GM18499 (cell line): ENCODE measurements around the gene HIVEP3.
"Not testable (repeated sequence)": the region's sequence is repeated elsewhere in the genome, so short reads cannot be mapped to it uniquely, and the experiment has no call there.

Experiments used
- ATAC-seq: cut with Tn5 transposase; IDR thresholded peaks from one replicate; pipeline ENCODE4 v1.9.1; 2021; ENCODE audit warnings: moderate number of reproducible peaks; ENCODE audit not compliant: insufficient read depth, unreplicated experiment

Gene HIVEP3

DNA sequence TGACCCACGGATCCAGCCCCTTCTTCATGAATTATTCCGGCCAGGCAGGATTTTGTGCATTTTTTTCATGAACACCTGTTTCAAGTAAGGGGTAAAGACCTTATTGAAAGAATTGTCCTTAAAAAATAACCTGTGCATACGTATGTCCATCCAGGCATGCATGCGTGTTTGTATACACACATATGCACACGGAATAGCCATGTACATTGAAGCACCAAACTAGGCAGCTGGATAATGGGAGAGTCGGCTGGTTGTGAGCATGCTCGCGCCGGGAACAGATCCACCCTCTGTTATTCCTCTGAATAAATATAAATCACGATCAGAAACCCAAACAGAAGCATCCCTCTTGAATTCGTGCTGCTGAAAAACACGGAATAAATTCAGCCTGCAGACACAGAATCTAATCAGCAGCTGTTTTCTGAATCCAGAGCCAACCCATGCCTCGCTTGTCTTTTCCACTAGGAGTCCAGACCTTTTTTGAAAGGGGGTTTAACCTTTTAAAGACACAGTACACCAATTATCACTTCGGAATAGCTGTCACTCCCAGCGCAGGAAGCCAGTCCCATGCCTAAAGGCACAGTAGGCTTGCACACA, at the start of gene HIVEP3:
Gene HIVEP3 (minus strand): TSS at position 473 of the 594 bp plus-strand sequence.
- ATAC-seq: no peak

DNA sequence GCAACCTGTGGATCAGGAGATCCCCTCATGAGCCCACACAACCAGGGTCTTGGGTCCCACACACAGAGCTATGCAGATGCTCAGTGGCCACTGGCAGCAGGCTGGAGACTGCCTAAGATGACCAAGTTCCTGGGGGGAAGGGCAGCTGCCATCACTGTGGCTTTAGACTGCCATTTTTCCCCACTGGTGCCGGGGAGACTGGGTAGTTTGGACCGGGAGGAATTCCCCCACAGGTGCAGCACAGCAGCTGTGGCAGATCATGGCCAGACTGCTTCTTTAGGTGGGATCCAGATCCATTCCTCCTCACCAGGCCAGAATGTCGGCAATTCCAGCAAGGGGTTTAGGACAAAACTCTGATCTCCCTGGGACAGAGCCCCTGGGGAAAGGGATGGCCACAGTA, 45.7 kb upstream of the HIVEP3 start:
- no peak for ATAC-seq

DNA sequence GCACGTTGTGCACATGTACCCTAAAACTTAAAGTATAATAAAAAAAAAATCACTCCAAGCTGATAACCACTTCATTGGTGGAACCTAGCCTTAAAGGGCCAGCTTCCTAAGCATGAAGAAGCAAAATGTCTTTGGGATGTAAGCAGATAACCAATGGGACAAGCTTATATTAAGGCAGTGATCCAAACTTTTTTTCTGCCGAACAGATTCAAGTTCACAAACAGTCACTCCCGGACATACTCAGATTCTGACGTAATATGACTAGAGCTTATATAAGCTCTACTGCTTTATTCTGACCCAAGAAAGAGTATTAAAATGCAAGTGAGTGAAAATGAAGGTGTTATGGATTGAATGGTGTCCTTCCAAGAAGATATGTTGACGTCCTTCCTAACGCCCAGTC, 44.9 kb upstream of the HIVEP3 start:
- no peak for ATAC-seq

DNA sequence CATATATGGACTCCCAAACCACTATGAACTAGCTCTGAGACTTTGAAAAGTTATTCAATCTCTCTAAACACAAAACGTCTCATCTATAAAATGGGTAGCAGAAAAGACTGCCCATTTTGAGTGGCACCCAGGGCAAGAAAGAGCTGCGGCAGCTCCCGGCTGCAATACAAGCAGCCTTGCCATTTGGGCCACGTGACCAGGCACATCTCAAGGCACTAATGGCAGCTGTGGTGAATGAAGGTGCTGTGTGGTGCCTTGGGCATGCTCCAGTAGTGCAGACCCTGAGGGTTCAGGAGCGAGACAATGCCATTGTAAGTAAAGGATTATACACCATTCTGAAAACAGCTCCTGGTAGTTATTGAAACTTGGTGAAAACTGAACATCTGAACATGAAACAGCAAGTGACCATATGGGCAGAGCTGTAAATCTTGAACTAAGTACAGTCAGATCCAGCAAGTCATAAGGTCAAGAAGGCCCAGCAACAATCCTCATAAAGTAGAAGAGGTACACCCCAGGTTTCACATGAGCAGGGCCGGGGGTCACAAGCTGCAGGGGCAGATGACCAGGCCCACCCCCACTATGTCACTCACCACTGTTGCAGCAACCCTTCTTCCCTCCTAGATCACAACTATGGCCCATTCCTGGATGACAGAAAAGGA, 39.4 kb upstream of the HIVEP3 start:
- no peak for ATAC-seq

GRCh38 chr1:41957568-41957967, 38.8 kb upstream of the HIVEP3 start:
- ATAC-seq: no peak

GRCh38 chr1:41955461-41956159, 36.9 kb upstream of the HIVEP3 start:
- ATAC-seq: no peak

DNA sequence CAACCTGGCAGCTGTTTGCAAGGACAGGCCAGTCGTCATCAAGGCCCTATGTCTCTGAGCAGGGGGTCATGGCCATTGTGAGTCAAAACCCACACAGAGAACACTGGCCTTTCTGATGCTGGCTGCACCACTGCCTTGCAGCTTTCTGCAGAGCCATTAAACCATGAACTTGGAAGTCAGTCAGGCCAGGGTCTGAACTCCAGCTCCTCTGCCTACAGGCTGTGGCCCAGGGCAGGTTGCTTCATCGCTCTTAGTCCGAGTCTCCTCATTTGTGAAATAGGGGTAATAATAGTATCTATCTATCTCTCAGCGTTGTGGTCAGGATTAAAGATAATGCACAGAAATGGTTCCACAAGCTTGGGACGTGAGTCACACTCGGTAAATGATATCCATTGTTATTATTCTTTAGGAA, 35.8 kb upstream of the HIVEP3 start:
- no peak for ATAC-seq

- no peak for ATAC-seq
Measured at GRCh38 chr1:41953291-41953690, 34.6 kb upstream of the HIVEP3 start.

GRCh38 chr1:41952208-41952607, 33.5 kb upstream of the HIVEP3 start:
- ATAC-seq: no peak

GRCh38 chr1:41951492-41951891, 32.8 kb upstream of the HIVEP3 start:
- ATAC-seq: not testable (repeated sequence)

GRCh38 chr1:41950820-41951219, 32.1 kb upstream of the HIVEP3 start:
- ATAC-seq: no peak

GRCh38 chr1:41945946-41946345, 27.2 kb upstream of the HIVEP3 start:
- not testable (repeated sequence) for ATAC-seq

DNA sequence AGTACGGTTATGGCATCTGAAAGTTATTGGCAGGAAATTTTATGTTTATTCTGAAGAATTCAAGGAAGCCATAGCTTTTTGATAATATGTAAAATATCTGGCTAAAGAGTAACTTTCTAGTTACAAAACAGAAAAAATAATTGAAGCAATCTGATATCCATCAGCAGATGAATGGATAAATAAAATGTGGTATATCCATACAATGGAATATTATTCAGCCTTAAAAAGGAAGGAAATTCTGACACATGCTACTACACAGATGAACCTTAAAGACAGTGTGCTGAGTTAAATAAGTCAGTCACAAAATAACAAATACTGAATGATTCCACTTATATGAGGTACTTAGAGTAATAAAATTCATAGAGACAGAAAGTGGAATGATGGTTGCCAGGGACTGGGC, 25.0 kb upstream of the HIVEP3 start:
- ATAC-seq: no peak

DNA sequence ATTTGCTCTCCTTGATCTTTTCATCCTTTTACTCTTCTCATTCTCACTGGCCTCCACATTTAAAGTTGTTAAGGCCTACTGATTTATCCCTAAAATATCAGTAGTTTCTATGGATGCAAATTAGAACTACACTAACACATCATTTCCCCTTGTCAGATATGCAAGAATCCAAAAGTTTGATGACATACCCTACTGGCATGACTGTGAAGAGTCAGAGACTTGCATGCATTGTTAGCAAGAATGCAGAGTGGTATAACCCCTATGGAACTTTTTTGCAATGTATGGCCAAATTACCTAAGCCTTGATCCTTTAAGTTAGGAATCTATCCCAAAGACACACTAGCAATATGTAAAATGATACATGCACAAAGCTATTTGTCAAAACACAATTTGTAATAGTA, 23.6 kb upstream of the HIVEP3 start:
- ATAC-seq: no peak

DNA sequence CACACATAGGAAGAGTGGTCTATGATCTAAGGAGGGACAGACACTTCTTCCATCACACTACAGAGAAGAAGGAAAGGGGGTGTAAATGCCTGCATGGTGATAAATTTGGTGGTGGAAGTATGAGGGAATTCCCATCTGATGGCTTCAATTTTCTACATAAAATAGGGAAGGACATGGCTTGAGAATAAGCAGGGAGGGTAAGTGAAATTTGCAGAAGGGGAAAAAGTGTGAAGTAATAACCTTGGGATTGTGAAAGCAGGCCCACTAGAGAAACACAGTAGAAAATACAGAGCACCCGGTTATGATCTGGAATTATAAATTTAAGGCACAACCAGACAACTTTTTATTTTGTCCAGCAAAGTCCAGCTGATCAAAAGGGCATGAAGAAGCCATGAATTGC, 22.7 kb upstream of the HIVEP3 start:
- no peak for ATAC-seq

GRCh38 chr1:41939194-41939593, 20.5 kb upstream of the HIVEP3 start:
- ATAC-seq: no peak

GRCh38 chr1:41936107-41936506, 17.4 kb upstream of the HIVEP3 start:
- ATAC-seq: no peak

- no peak for ATAC-seq
Measured at GRCh38 chr1:41935226-41935625, 16.5 kb upstream of the HIVEP3 start.

- ATAC-seq: no peak
Measured at GRCh38 chr1:41933106-41933505, 14.4 kb upstream of the HIVEP3 start.

GRCh38 chr1:41931578-41931977, 12.9 kb upstream of the HIVEP3 start:
- ATAC-seq: no peak

GRCh38 chr1:41927118-41927517, 8.4 kb upstream of the HIVEP3 start:
- ATAC-seq: no peak

DNA sequence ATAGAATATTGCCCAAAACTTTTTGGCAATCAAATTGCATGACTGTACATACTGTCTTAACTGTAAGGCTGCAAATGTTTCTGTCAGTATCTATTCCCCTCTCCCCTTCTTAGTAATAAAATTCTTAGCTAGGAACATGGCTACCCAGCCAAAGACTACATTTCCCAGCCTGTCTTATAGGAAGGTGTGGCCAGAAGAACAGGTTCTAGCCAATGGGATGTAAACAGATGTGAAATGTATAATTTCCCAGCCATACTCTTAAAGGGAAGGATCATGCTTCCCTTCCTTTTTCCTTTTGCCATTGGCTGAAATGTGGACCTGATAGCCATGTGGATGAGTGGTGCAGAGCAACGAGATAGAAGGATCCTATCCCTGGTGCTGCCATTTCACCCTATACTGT, 7.0 kb upstream of the HIVEP3 start:
- no peak for ATAC-seq
